DND-41 (cell line): ENCODE measurements around the gene NPAS2.

ENCODE experiments used
- CTCF ChIP-seq: IDR thresholded peaks from 2 replicates; pipeline ENCODE4 v1.5.1; 2012; ENCODE audit warnings: borderline replicate concordance, low read length, moderate library complexity, mild to moderate bottlenecking; ENCODE audit not compliant: poor library complexity, severe bottlenecking; ENCODE audit errors: extremely low read depth
- EZH2 ChIP-seq: IDR thresholded peaks from 3 replicates; pipeline ENCODE4 v1.6.1; 2012; ENCODE audit warnings: borderline replicate concordance, low read depth, mild to moderate bottlenecking, moderate library complexity, low read length, inconsistent platforms; ENCODE audit not compliant: severe bottlenecking

GRCh38 chr2:100965596-100965995 lies 145.7 kb downstream of the NPAS2 start:
- no peak for TF ChIP-seq CTCF
- no peak for TF ChIP-seq EZH2
